Thoracic aorta (tissue), 2 donors: ENCODE results near the gene BICDL2. TPM values are rescaled to one million over a fixed set of nuclear protein-coding genes. Genes with fewer than 3 reads are reported as not detected.
"Not testable (repeated sequence)": the region's sequence is repeated elsewhere in the genome, so short reads cannot be mapped to it uniquely, and the experiment has no call there.

Experiments
- ATAC-seq: fragments of 150-250 bp; one replicate; pipeline ENCODE4 v1.8.0; 2017; ENCODE audit warnings: low read depth; ENCODE audit not compliant: insufficient number of reproducible peaks, low FRiP score
- DNase-seq: peaks from one replicate; pipeline ENCODE4 v3.0.0-alpha.2; 2020; ENCODE audit warnings: low spot score
- H3K27ac ChIP-seq, 2 donors: fragments of 200-600 bp; sonication (generic); 1 replicate in 1 of 2; 2 replicates in 1 of 2; pipeline ENCODE4 v1.5.1; 2016; ENCODE audit warnings: mild to moderate bottlenecking in 2 of 2, moderate library complexity in 2 of 2
- H3K27me3 ChIP-seq: fragments of 200-600 bp; sonication (generic); replicated peaks from 2 replicates; pipeline ENCODE4 v1.6.0; 2016; ENCODE audit warnings: mild to moderate bottlenecking; ENCODE audit not compliant: insufficient read depth
- H3K36me3 ChIP-seq: fragments of 200-600 bp; sonication (generic); one replicate; pipeline ENCODE4 v1.5.1; 2016
- H3K4me1 ChIP-seq, 2 donors: fragments of 200-600 bp; sonication (generic); 1 replicate in 1 of 2; 2 replicates in 1 of 2; pipeline versions ENCODE4 v1.5.1 to v1.6.0; 2016; ENCODE audit warnings: low read depth in 2 of 2, mild to moderate bottlenecking in 1 of 2; ENCODE audit not compliant: control insufficient read depth in 1 of 2
- H3K4me3 ChIP-seq: fragments of 200-600 bp; sonication (generic); 2 replicates; pipeline ENCODE4 v1.5.1; 2016; ENCODE audit warnings: mild to moderate bottlenecking
- H3K9me3 ChIP-seq: fragments of 200-600 bp; sonication (generic); 2 replicates; pipeline ENCODE4 v1.5.1; 2016
- CTCF ChIP-seq: fragments of 200-600 bp; sonication (generic); IDR thresholded peaks from one replicate; pipeline ENCODE4 v1.5.1; 2019; ENCODE audit warnings: antibody characterized with exemption
- total RNA-seq, 2 donors: library from RNA; depleted of rRNA; stranded (reverse); fragments of >200 nt; gene quantifications; one replicate each; pipeline versions ENCODE4 v1.1.0 to v1.2.3, GENCODE V29; 2016

Gene BICDL2
- total RNA-seq, 2 donors from 2014 or later, result 1.1 TPM; not detected in 1

- DNase-seq, result no peak
- H3K27me3 ChIP-seq, result no peaks in the 10 kb centered on the region
- no peak for ATAC-seq
- no peaks in the 10 kb centered on the region for H3K4me1 ChIP-seq
- no peaks in the 10 kb centered on the region for H3K36me3 ChIP-seq
- no peak for TF ChIP-seq CTCF
- no peak overlapping the region for H3K27ac ChIP-seq
- no peaks in the 10 kb centered on the region for H3K9me3 ChIP-seq
- H3K4me3 ChIP-seq, result no peak overlapping the region
Observed at GRCh38 chr16:3080024-3080423, 43.3 kb upstream of the BICDL2 start.

- no peak for TF ChIP-seq CTCF
- Histone ChIP-seq H3K9me3 (no peaks in the 10 kb centered on the region), H3K27me3 (no peaks in the 10 kb centered on the region), H3K4me1 (no peaks in the 10 kb centered on the region), H3K36me3 (no peaks in the 10 kb centered on the region), H3K27ac (no peak overlapping the region), H3K4me3 (no peak overlapping the region)
- DNase-seq (no peak), ATAC-seq (no peak)
Observed at GRCh38 chr16:3076577-3076976, 39.8 kb upstream of the BICDL2 start.

GRCh38 chr16:3075946-3076345, 39.2 kb upstream of the BICDL2 start:
- not testable (repeated sequence) for H3K4me1 ChIP-seq, ATAC-seq

GRCh38 chr16:3075523-3075915, 38.8 kb upstream of the BICDL2 start:
- no peak for DNase-seq
- Histone ChIP-seq H3K36me3 (no peaks in the 10 kb centered on the region), H3K9me3 (no peaks in the 10 kb centered on the region), H3K27me3 (no peaks in the 10 kb centered on the region), H3K4me1 (no peaks in the 10 kb centered on the region), H3K27ac (no peak overlapping the region), H3K4me3 (no peak overlapping the region)
- TF ChIP-seq CTCF, result no peak
- ATAC-seq, result no peak

More at GRCh38 chr16:3075946-3076345, 39.2 kb upstream of the BICDL2 start:
- not testable (repeated sequence) for H3K27me3 ChIP-seq, H3K27ac ChIP-seq, H3K4me3 ChIP-seq, DNase-seq, H3K36me3 ChIP-seq, H3K9me3 ChIP-seq

- Histone ChIP-seq H3K4me3 (no peak overlapping the region), H3K9me3 (no peaks in the 10 kb centered on the region), H3K27me3 (no peaks in the 10 kb centered on the region), H3K4me1 (no peaks in the 10 kb centered on the region), H3K27ac (no peak overlapping the region), H3K36me3 (no peaks in the 10 kb centered on the region)
- ATAC-seq, result no peak
- no peak for DNase-seq
- no peak for TF ChIP-seq CTCF
Observed at GRCh38 chr16:3074860-3075522, 38.2 kb upstream of the BICDL2 start.

GRCh38 chr16:3073448-3073847, 36.7 kb upstream of the BICDL2 start:
- Histone ChIP-seq H3K27ac (no peak overlapping the region), H3K36me3 (no peaks in the 10 kb centered on the region), H3K9me3 (no peaks in the 10 kb centered on the region), H3K27me3 (no peaks in the 10 kb centered on the region), H3K4me3 (no peak overlapping the region), H3K4me1 (no peaks in the 10 kb centered on the region)
- ATAC-seq (no peak), DNase-seq (no peak)
- no peak for TF ChIP-seq CTCF

- not testable (repeated sequence) for DNase-seq, H3K27me3 ChIP-seq, H3K27ac ChIP-seq, H3K4me1 ChIP-seq, H3K9me3 ChIP-seq, H3K4me3 ChIP-seq, H3K36me3 ChIP-seq, ATAC-seq
Observed at GRCh38 chr16:3072576-3073263, 36.0 kb upstream of the BICDL2 start.

GRCh38 chr16:3072148-3072547, 35.4 kb upstream of the BICDL2 start:
- H3K9me3 ChIP-seq, ATAC-seq, DNase-seq, H3K36me3 ChIP-seq, H3K4me3 ChIP-seq, H3K4me1 ChIP-seq, H3K27me3 ChIP-seq, H3K27ac ChIP-seq: not testable (repeated sequence)
